PC-3 (cell line): ENCODE results near the gene PRDM10. TPM values are rescaled to one million over a fixed set of nuclear protein-coding genes. Genes with fewer than 3 reads are reported as not detected.

Experiments used
- ATAC-seq: fragments of 200-7000 bp; cut with Tn5 transposase; 2 replicates; pipeline ENCODE4 v1.9.1; 2020; ENCODE audit warnings: mild to moderate bottlenecking, moderate library complexity
- BruUV-seq: library from RNA; stranded (reverse); fragments of 400-500 nt; replicated peaks from 2 replicates; lab custom pipeline; 2021; lab: Mats Ljungman, UMichigan
- CTCF ChIA-PET: fragments of 300-600 bp; sonication (Branson Sonifier 250); formaldehyde crosslinking; loops from one replicate; lab custom pipeline; 2022; ENCODE audit warnings: antibody characterized with exemption; lab: Charles Lee
- POLR2A ChIA-PET: fragments of 300-600 bp; sonication (Branson Sonifier 250); formaldehyde crosslinking; loops from one replicate; lab custom pipeline; 2022; ENCODE audit warnings: antibody characterized with exemption; ENCODE audit not compliant: unreplicated experiment; lab: Charles Lee
- DNase-seq: peaks from one replicate; pipeline ENCODE4 v3.0.0-alpha.2; 2015
- H2AFZ ChIP-seq: fragments of 300-600 bp; sonication (generic); 2 replicates; pipeline ENCODE4 v1.6.0; 2016; ENCODE audit warnings: antibody characterized with exemption, low read length
- H3F3A ChIP-seq: fragments of 300-600 bp; sonication (generic); one replicate; pipeline ENCODE4 v1.6.0; 2017; ENCODE audit warnings: antibody characterized with exemption, low read length, control low read depth, mild to moderate bottlenecking; ENCODE audit not compliant: unreplicated experiment
- H3K27ac ChIP-seq: fragments of 300-600 bp; sonication (generic); 2 replicates; pipeline ENCODE4 v1.5.1; 2016; ENCODE audit warnings: mild to moderate bottlenecking, low read length
- H3K27me3 ChIP-seq: fragments of 300-600 bp; sonication (generic); 2 replicates; pipeline ENCODE4 v1.6.1; 2016; ENCODE audit warnings: low read length, mixed read lengths
- H3K36me3 ChIP-seq: fragments of 300-600 bp; sonication (generic); 2 replicates; pipeline ENCODE4 v1.6.1; 2016; ENCODE audit warnings: low read depth, mixed run types, low read length, mixed read lengths
- H3K4me1 ChIP-seq: fragments of 300-600 bp; sonication (generic); 2 replicates; pipeline ENCODE4 v1.5.1; 2016; ENCODE audit warnings: low read length; ENCODE audit not compliant: insufficient read depth
- H3K4me2 ChIP-seq: fragments of 300-600 bp; sonication (generic); 2 replicates; pipeline ENCODE4 v1.6.0; 2016; ENCODE audit warnings: low read length
- H3K4me3 ChIP-seq: fragments of 300-600 bp; sonication (generic); 2 replicates; pipeline ENCODE4 v1.5.1; 2016; ENCODE audit warnings: mild to moderate bottlenecking, low read length, mixed read lengths
- H3K79me2 ChIP-seq: fragments of 300-600 bp; sonication (generic); 2 replicates; pipeline ENCODE4 v1.6.1; 2017; ENCODE audit warnings: low read length, mixed read lengths
- H3K9ac ChIP-seq: fragments of 300-600 bp; sonication (generic); 2 replicates; pipeline ENCODE4 v1.6.0; 2016; ENCODE audit warnings: mild to moderate bottlenecking, low read length
- H3K9me2 ChIP-seq: fragments of 300-600 bp; sonication (generic); replicated peaks from 2 replicates; pipeline ENCODE4 v1.6.1; 2016; ENCODE audit warnings: mixed run types, low read length, mixed read lengths
- H3K9me3 ChIP-seq: fragments of 300-600 bp; sonication (generic); 2 replicates; pipeline ENCODE4 v1.6.1; 2016; ENCODE audit warnings: low read length, mixed read lengths
- H4K20me1 ChIP-seq: fragments of 300-600 bp; sonication (generic); 2 replicates; pipeline ENCODE4 v1.6.1; 2016; ENCODE audit warnings: low read length, mixed read lengths
- EZH2 ChIP-seq: fragments of 300-600 bp; sonication (generic); IDR thresholded peaks from one replicate; pipeline ENCODE4 v1.6.1; 2017; ENCODE audit warnings: antibody characterized with exemption, mild to moderate bottlenecking, low read length; ENCODE audit not compliant: unreplicated experiment
- EZH2phosphoT487 ChIP-seq: fragments of 300-600 bp; sonication (generic); IDR thresholded peaks from 2 replicates; pipeline ENCODE4 v1.6.1; 2018; ENCODE audit warnings: mild to moderate bottlenecking, antibody characterized with exemption, low read length, borderline replicate concordance
- intact Hi-C: fragments of 100-400 bp; cut with micrococcal nuclease; formaldehyde crosslinking; loops from 2 replicates; pipeline ENCODE4 v1.9.0; 2023
- total RNA-seq: library from RNA; depleted of rRNA; stranded (reverse); fragments of >200 nt; gene quantifications from 2 replicates; pipeline ENCODE4 v1.2.3, GENCODE V29; 2014
- TF ChIP-seq, protein P1 (sequence below): fragments of 300-600 bp; sonication (generic); conservative IDR thresholded peaks from 2 replicates; pipeline ENCODE4 v1.5.1; 2017; ENCODE audit warnings: antibody characterized with exemption, low read depth, mild to moderate bottlenecking, low read length

Gene PRDM10
- total RNA-seq, 1 experiment from 2014 or later: 7.3 TPM

DNA sequence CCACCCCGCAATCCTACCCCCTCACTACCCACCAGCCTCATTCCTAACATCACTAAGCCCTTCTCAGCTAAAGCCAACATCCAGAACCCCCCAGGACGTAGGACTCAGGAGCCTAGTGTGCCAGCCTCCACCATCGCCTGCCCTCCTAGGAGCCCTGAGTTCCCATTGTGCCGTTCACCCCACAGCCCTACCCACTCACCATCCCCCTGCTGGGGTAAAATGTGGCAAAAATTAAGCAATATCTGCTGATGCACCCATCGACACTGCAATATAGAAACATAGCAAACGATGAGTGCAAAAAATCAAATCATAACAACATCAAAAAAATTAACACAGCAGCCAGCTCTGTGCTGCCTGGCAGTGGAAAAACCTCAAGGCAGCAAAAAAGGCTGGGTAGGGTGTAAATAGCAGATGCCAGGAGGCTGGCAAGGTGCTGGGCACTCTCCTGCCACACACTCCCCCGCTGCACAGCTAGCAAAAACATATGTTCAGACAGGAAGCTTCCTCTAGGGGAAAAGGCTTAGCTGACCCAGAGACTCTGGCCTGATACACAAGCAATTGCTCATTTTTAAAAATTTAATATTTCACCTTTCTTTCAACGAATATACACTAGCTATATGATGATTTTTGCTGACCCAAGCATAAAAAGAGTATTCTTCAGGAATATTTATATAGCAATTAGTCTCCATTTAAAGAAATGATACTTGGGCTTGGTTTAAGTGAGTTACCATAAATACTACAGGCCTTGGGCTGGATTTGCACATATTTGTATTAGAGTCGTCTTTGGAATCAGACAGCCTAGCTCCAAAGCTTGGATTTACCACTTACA is 33.8 kb downstream of the PRDM10 start:
- Histone ChIP-seq H3K4me2 (no peak overlapping the region), H3K9ac (no peak overlapping the region), H3K36me3 (no peaks in the 10 kb centered on the region), H4K20me1 (no peaks in the 10 kb centered on the region), H3K4me3 (no peak overlapping the region), H3K9me3 (no peaks in the 10 kb centered on the region), H3K4me1 (peaks cover 12% of the 10 kb centered on the region), H3K79me2 (no peaks in the 10 kb centered on the region), H2AFZ (no peak overlapping the region), H3K9me2 (no peaks in the 10 kb centered on the region), H3K27me3 (no peaks in the 10 kb centered on the region), H3F3A (no peaks in the 10 kb centered on the region), H3K27ac (no peak overlapping the region)
- ATAC-seq (no peak), DNase-seq (no peak)
- POLR2A ChIA-PET: no interaction called here
- intact Hi-C loops: no loop called here
- no TSS peak for BruUV-seq
- TF ChIP-seq EZH2phosphoT487: no peak
- no peak for TF ChIP-seq EZH2
- TF ChIP-seq, protein P1, sequence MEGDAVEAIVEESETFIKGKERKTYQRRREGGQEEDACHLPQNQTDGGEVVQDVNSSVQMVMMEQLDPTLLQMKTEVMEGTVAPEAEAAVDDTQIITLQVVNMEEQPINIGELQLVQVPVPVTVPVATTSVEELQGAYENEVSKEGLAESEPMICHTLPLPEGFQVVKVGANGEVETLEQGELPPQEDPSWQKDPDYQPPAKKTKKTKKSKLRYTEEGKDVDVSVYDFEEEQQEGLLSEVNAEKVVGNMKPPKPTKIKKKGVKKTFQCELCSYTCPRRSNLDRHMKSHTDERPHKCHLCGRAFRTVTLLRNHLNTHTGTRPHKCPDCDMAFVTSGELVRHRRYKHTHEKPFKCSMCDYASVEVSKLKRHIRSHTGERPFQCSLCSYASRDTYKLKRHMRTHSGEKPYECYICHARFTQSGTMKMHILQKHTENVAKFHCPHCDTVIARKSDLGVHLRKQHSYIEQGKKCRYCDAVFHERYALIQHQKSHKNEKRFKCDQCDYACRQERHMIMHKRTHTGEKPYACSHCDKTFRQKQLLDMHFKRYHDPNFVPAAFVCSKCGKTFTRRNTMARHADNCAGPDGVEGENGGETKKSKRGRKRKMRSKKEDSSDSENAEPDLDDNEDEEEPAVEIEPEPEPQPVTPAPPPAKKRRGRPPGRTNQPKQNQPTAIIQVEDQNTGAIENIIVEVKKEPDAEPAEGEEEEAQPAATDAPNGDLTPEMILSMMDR: no peak
- CTCF ChIA-PET: no interaction called here

DNA sequence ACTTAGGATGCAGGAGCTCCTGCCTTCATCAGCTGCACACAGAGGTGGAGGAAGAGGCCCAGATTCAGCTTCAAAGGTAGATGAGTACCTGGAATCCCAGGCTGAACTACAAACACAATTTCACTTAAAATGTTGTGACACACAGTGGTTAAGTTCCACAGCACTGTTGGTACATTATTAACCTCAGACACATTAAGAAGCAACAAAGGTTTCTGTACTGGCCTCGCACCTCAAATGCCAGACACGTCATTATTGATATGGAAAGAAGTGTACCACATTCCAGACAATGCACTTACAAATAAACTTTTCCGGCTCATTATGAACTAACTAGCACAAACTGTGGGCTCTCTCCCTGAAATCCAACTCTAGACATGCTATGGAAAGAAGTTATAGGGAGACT is 34.6 kb downstream of the PRDM10 start:
- TF ChIP-seq EZH2phosphoT487 (no peak), EZH2 (no peak)
- TF ChIP-seq, protein P1: no peak
- no TSS peak for BruUV-seq
- H3K9ac ChIP-seq: no peak overlapping the region
- no peaks in the 10 kb centered on the region for H3F3A ChIP-seq
- intact Hi-C loops: no loop called here
- DNase-seq: no peak
- H3K4me1 ChIP-seq: peaks cover 12% of the 10 kb centered on the region
- H3K79me2 ChIP-seq: no peaks in the 10 kb centered on the region
- ChIA-PET POLR2A (no interaction called here), CTCF (no interaction called here)
- H3K9me3 ChIP-seq: no peaks in the 10 kb centered on the region
- no peaks in the 10 kb centered on the region for H3K9me2 ChIP-seq
- H3K27me3 ChIP-seq: no peaks in the 10 kb centered on the region
- no peak overlapping the region for H3K4me2 ChIP-seq
- no peak overlapping the region for H2AFZ ChIP-seq
- no peak overlapping the region for H3K27ac ChIP-seq
- H3K4me3 ChIP-seq: no peak overlapping the region
- no peaks in the 10 kb centered on the region for H4K20me1 ChIP-seq
- no peaks in the 10 kb centered on the region for H3K36me3 ChIP-seq
- no peak for ATAC-seq

DNA sequence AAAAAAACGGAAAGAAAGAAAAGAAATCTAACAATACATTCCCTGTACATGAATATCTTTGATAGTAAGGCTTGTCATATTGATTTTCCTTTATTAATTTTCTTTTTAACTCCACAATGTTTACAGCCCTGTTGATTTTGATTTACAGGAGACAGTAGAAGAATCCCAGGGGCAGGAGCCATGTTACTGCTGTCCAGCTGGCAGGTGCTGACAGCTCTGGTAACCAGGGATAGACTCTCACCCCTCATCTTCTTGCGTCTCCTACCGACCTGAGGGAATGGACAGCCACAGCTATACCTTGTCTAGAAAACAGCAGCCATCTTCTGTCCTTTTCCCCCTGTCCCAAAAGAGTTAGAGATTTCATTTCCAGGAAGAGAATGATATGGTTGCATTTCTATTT is 37.4 kb downstream of the PRDM10 start:
- no peak for TF ChIP-seq EZH2
- TF ChIP-seq, protein P1: no peak
- no peak for TF ChIP-seq EZH2phosphoT487
- no peak overlapping the region for H3K4me2 ChIP-seq
- POLR2A ChIA-PET: no interaction called here
- H2AFZ ChIP-seq: no peak overlapping the region
- H4K20me1 ChIP-seq: no peaks in the 10 kb centered on the region
- DNase-seq: no peak
- no peak for ATAC-seq
- peaks cover 21% of the 10 kb centered on the region for H3K4me1 ChIP-seq
- no peaks in the 10 kb centered on the region for H3K79me2 ChIP-seq
- no TSS peak for BruUV-seq
- H3K27me3 ChIP-seq: no peaks in the 10 kb centered on the region
- H3K9me2 ChIP-seq: no peaks in the 10 kb centered on the region
- no peak overlapping the region for H3K4me3 ChIP-seq
- intact Hi-C loops: no loop called here
- no peaks in the 10 kb centered on the region for H3K36me3 ChIP-seq
- H3K9ac ChIP-seq: no peak overlapping the region
- H3F3A ChIP-seq: no peaks in the 10 kb centered on the region
- CTCF ChIA-PET: no interaction called here
- H3K9me3 ChIP-seq: no peaks in the 10 kb centered on the region
- H3K27ac ChIP-seq: no peak overlapping the region
